Measurements from ENCODE around the gene DOCK2.

DOCK2 gene

DNA sequence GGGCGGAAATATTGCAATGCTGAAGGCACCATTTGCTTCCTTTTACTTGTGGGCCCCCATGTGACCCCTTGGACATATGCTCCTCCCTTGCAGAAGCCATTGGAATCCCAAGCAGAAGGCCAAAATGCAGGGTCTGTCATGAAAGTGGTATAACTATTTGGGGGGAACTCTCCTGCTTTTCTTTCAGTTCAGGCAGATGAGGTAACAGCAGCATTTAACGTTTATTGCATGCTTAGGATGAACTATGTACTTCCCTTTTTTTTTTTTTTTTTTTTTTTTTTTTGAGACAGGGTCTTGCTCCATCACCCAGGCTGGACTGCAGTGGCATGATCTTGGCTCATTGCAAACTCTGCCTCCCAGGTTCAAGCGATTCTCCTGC lies 476.4 kb downstream of the DOCK2 start:
- ChIA-PET CTCF (interaction anchor here (1.7 kb wide), 1 partner anchor 12 kb away, joined by 4 read pairs; no protein-coding TSS in a partner anchor), POLR2A (no interaction called here)
- H3K4me1 ChIP-seq (ENCODE audit: control insufficient read depth, insufficient read depth, low read length), result no peaks in the 10 kb centered on the region
- TF ChIP-seq ZNF670 (tag by site-specific recombination; IDR thresholded peaks at IDR 0.05; ENCODE audit: low read depth), result no peak
- TF ChIP-seq ZNF830 (tag by site-specific recombination; IDR thresholded peaks at IDR 0.05; ENCODE audit: low read depth), result no peak
- TF ChIP-seq ZNF354C (tag by site-specific recombination; IDR thresholded peaks at IDR 0.05; ENCODE audit: borderline replicate concordance, low read depth), result no peak
- TF ChIP-seq, protein P1, sequence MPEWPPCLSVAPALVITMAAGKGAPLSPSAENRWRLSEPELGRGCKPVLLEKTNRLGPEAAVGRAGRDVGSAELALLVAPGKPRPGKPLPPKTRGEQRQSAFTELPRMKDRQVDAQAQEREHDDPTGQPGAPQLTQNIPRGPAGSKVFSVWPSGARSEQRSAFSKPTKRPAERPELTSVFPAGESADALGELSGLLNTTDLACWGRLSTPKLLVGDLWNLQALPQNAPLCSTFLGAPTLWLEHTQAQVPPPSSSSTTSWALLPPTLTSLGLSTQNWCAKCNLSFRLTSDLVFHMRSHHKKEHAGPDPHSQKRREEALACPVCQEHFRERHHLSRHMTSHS (tag by site-specific recombination; IDR thresholded peaks at IDR 0.05), result no peak
- TF ChIP-seq GLIS1 (tag by site-specific recombination; IDR thresholded peaks at IDR 0.05), result no peak
- no peak for TF ChIP-seq SP3 (tag by site-specific recombination; IDR thresholded peaks at IDR 0.05)
- TF ChIP-seq, protein P2, sequence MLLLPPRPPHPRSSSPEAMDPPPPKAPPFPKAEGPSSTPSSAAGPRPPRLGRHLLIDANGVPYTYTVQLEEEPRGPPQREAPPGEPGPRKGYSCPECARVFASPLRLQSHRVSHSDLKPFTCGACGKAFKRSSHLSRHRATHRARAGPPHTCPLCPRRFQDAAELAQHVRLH (tag by site-specific recombination; IDR thresholded peaks at IDR 0.05), result no peak
- TF ChIP-seq ZNF660 (tag by site-specific recombination; IDR thresholded peaks at IDR 0.05), result no peak
- no peak for TF ChIP-seq ZNF548 (tag by site-specific recombination; IDR thresholded peaks at IDR 0.05)
- TF ChIP-seq SP2 (tag by site-specific recombination; IDR thresholded peaks at IDR 0.05), result no peak
- no peak overlapping the region for H3K4me3 ChIP-seq (ENCODE audit: low read depth, low read length)
- H3K27ac ChIP-seq (ENCODE audit: extremely low read depth, low read depth, low read length), result no peak overlapping the region
- H3K36me3 ChIP-seq (ENCODE audit: control insufficient read depth in 2 of 2, insufficient read depth in 1 of 2, low read length in 2 of 2), result no peaks in the 10 kb centered on the region
- H3K9me3 ChIP-seq (ENCODE audit: control insufficient read depth, insufficient read depth, low read depth, low read length), result no peaks in the 10 kb centered on the region

DNA sequence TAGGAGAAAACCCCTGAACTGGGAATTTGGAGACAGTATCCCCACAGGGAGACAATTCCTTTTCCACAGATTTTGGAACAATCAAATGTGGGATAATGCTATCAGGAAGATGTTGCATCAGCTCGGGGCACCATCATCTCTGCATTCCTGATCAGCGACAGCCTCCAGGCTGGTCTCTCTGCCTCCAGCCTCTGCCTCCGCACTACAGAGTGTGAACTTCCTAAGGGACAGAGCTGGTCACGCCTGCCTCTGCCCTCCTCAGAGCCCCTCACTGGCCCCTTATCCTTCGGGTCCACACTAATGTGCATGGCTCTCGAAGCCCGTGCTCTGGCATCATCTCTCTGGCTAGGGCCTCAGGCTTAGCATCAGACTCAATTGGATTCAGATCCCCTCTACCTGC lies 477.2 kb downstream of the DOCK2 start:
- Histone ChIP-seq H3K4me1 (ENCODE audit: control insufficient read depth, insufficient read depth, low read length) (no peaks in the 10 kb centered on the region), H3K27ac (ENCODE audit: extremely low read depth, low read depth, low read length) (no peak overlapping the region), H3K36me3 (ENCODE audit: control insufficient read depth in 2 of 2, insufficient read depth in 1 of 2, low read length in 2 of 2) (no peaks in the 10 kb centered on the region), H3K9me3 (ENCODE audit: control insufficient read depth, insufficient read depth, low read depth, low read length) (no peaks in the 10 kb centered on the region), H3K4me3 (ENCODE audit: low read depth, low read length) (no peak overlapping the region)
- TF ChIP-seq ZNF24 (tag by site-specific recombination; IDR thresholded peaks at IDR 0.05), result no peak
- TF ChIP-seq ZNF658 (tag by site-specific recombination; IDR thresholded peaks at IDR 0.05), result no peak
- TF ChIP-seq ZNF132 (tag by site-specific recombination; IDR thresholded peaks at IDR 0.05; ENCODE audit: borderline replicate concordance), result no peak
- TF ChIP-seq, protein P3, sequence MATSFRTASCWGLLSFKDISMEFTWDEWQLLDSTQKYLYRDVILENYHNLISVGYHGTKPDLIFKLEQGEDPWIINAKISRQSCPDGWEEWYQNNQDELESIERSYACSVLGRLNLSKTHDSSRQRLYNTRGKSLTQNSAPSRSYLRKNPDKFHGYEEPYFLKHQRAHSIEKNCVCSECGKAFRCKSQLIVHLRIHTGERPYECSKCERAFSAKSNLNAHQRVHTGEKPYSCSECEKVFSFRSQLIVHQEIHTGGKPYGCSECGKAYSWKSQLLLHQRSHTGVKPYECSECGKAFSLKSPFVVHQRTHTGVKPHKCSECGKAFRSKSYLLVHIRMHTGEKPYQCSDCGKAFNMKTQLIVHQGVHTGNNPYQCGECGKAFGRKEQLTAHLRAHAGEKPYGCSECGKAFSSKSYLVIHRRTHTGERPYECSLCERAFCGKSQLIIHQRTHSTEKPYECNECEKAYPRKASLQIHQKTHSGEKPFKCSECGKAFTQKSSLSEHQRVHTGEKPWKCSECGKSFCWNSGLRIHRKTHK (tag by site-specific recombination; IDR thresholded peaks at IDR 0.05), result no peak
- no peak for TF ChIP-seq ZNF114 (tag by site-specific recombination; IDR thresholded peaks at IDR 0.05)
- TF ChIP-seq, protein P4, sequence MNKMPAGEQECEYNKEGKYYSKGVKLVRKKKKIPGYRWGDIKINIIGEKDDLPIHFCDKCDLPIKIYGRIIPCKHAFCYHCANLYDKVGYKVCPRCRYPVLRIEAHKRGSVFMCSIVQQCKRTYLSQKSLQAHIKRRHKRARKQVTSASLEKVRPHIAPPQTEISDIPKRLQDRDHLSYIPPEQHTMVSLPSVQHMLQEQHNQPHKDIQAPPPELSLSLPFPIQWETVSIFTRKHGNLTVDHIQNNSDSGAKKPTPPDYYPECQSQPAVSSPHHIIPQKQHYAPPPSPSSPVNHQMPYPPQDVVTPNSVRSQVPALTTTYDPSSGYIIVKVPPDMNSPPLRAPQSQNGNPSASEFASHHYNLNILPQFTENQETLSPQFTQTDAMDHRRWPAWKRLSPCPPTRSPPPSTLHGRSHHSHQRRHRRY (tag by site-specific recombination; IDR thresholded peaks at IDR 0.05), result no peak
- no peak for TF ChIP-seq FEZF1 (tag by site-specific recombination; IDR thresholded peaks at IDR 0.05)
- no peak for TF ChIP-seq PRDM1 (tag by site-specific recombination; IDR thresholded peaks at IDR 0.05)
- no peak for TF ChIP-seq ZEB2 (tag by site-specific recombination; IDR thresholded peaks at IDR 0.05)
- TF ChIP-seq ZNF501 (tag by site-specific recombination; IDR thresholded peaks at IDR 0.05), result no peak
- POLR2A ChIA-PET, result no interaction called here
- CTCF ChIA-PET, result interaction anchor here (1.7 kb wide), 1 partner anchor 13 kb away, joined by 4 read pairs; no protein-coding TSS in a partner anchor

DNA sequence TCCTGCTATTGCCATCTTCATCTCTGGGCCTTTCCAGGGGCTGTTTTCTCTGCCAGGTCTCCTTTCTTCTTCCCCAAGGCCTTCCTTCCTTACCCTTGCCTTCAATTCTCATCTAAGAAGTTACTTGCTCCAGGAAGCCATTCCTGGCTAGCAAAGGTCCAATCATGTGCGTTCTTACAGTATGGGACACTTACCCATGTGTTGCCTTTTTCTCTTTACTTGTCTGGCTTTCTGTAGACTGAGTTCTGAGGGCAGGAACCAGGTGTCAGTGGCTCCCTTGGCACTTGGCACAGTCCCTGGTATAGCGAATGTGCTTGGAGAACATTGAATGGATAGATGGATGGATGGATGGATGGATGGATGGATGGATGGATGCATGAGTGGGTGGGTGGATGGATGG lies 478.9 kb downstream of the DOCK2 start:
- CTCF ChIA-PET, result interaction anchor here (0.6 to 1.3 kb wide), 4 partner anchors 15 to 1371 kb away, joined by 3 read pairs; no protein-coding TSS in a partner anchor
- POLR2A ChIA-PET, result no interaction called here
- no peaks in the 10 kb centered on the region for H3K4me1 ChIP-seq (ENCODE audit: control insufficient read depth, insufficient read depth, low read length)
- H3K27ac ChIP-seq (ENCODE audit: extremely low read depth, low read depth, low read length), result no peak overlapping the region
- H3K9me3 ChIP-seq (ENCODE audit: control insufficient read depth, insufficient read depth, low read depth, low read length), result no peaks in the 10 kb centered on the region
- H3K36me3 ChIP-seq (ENCODE audit: control insufficient read depth in 2 of 2, insufficient read depth in 1 of 2, low read length in 2 of 2), result no peaks in the 10 kb centered on the region
- H3K4me3 ChIP-seq (ENCODE audit: low read depth, low read length), result no peak overlapping the region
- TF ChIP-seq ZNF335 (tag by site-specific recombination; conservative IDR thresholded peaks at IDR 0.05) (no peak), ZNF600 (tag by site-specific recombination; IDR thresholded peaks at IDR 0.05) (no peak), EGR2 (tag by site-specific recombination; IDR thresholded peaks at IDR 0.05; ENCODE audit: low read depth) (no peak), ZNF423 (tag by site-specific recombination; IDR thresholded peaks at IDR 0.05) (no peak), ZNF112 (tag by site-specific recombination; IDR thresholded peaks at IDR 0.05) (no peak), ZBTB1 (tag by site-specific recombination; IDR thresholded peaks at IDR 0.05) (no peak), ZNF223 (tag by site-specific recombination; IDR thresholded peaks at IDR 0.05) (no peak), ZNF366 (tag by site-specific recombination; conservative IDR thresholded peaks at IDR 0.05) (no peak), ZNF24 (tag by site-specific recombination; IDR thresholded peaks at IDR 0.05) (no peak)
- TF ChIP-seq, protein P5, sequence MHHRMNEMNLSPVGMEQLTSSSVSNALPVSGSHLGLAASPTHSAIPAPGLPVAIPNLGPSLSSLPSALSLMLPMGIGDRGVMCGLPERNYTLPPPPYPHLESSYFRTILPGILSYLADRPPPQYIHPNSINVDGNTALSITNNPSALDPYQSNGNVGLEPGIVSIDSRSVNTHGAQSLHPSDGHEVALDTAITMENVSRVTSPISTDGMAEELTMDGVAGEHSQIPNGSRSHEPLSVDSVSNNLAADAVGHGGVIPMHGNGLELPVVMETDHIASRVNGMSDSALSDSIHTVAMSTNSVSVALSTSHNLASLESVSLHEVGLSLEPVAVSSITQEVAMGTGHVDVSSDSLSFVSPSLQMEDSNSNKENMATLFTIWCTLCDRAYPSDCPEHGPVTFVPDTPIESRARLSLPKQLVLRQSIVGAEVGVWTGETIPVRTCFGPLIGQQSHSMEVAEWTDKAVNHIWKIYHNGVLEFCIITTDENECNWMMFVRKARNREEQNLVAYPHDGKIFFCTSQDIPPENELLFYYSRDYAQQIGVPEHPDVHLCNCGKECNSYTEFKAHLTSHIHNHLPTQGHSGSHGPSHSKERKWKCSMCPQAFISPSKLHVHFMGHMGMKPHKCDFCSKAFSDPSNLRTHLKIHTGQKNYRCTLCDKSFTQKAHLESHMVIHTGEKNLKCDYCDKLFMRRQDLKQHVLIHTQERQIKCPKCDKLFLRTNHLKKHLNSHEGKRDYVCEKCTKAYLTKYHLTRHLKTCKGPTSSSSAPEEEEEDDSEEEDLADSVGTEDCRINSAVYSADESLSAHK (tag by site-specific recombination; IDR thresholded peaks at IDR 0.05), result no peak

Data from HEK293 (cell line).